ENCODE data around the gene ARL3.

Gene ARL3

DNA sequence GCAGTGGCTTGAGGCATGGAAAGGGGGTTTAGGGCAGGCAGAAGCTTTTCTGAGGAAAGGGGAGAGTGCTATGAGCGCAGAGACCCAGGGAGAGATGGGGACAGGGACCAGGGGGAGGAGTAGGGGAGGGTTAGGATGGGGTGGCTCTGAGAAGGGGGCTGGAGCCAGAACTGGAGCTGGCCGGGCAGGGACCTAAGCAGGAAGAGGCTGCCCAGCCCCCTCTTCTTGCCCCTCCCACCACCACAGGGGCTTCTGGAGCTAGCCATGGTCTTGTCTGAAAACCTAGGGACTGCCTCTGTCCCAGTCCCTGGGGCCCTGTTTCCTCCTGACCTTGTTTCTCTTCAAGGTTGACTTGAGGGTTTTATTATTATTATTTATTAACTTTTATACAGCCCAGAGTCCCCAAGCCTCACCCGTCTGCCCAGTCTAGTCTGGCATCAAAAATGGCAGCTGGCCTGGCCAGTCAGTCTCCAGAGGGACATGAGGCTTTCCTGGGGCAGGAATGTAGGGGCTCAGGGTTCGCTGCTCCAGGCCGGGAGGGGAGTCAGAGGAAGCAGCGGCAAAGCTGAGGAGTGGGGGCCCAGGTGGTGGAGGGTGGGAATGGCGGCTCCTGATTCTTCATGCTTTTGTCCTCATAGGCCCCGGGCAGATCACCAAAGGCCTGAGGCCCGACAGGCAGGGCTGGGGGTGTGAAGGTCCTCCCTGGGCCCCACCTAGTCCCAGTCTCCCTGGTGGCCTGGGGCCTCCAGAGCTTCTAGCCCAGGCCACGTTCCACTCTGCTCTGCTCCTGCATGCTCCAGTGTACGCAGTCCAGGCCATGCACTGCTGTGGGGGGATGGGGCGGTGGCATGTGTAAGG is 64.2 kb downstream of the ARL3 start:
- no peak for DNase-seq

DNA sequence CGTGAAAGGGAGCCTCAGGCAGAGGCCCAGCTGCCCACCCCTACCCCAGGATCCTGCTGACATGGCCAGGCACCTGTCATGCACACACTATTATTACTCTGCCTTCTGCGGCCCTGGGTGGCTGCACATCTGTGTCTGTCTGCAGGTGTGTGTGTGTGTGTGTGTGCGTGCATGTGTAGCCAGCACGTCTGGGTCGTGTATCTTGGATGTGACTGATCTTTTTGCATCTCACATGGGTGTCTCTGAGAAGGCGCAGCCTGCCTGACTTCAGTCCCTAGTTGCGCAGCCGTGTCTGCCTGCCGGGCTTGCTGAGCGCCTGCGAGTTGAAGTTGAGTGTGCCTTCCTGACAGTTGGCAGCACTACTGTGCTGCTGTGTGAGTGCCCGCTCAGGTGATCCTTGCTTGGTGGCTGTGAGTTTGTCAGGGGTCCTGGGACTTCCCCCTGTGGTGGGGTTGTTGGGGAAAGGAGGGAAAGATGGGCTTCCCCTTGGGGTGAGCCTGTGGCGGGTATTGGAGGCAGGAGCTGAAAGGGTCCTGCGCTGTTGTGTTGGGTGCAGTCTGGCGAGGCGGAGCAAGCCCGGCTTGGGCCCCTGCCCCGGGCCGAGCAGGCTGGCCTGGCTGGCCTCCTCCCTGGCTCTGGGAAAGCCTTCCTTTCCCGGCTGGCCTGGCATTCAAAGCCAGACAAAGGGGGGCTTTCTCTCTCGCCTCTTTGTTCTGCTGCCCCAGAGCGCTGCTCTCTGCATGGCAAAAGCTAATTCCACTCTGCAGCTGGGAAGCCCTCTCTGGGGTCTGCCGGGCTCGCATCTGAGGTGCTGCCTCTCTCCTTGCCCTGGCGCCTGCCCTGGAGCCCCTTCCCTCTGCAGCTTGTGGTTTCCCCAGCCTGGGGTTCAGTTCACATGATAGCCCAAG is 65.1 kb downstream of the ARL3 start:
- DNase-seq: peak; percentile 51

DNA sequence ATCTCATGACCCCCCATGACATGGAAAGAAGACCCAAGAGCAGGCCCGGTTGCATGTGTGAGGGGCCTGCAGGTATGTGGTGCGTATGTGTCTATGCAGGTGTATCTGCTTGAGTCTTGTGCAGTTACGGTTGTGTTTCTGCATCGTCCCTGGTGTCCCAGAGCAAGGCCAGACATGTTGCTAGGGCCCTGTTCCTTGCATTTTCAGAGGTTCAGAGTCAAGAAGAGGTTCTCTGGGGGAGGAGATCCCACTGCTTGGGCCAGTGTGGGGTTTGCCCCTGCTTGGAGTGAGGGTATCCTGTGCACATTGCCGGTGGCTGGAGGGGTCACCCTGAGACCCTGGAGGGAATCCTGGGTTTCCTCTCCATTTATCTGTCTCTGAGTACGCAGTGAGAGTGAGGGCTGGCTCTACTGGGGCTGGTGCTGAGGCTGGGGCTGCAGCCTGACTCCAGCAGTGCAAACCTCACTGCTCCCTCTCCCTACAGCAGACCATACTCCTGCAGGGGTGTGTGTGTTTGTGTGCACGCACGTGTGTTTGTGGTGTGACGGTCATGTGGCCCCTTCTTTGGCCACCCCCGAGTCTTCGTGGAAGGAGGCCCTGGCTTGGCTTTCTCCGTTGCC is 65.8 kb downstream of the ARL3 start:
- DNase-seq: no peak

GRCh38 chr10:102647443-102648268 is 66.5 kb downstream of the ARL3 start:
- no peak for DNase-seq

- DNase-seq: peak; percentile 70
Observed at GRCh38 chr10:102646610-102647442, 67.4 kb downstream of the ARL3 start.

- DNase-seq: peak; percentile 84
Observed at GRCh38 chr10:102645741-102646609, 68.2 kb downstream of the ARL3 start.

- peak; percentile 57 for DNase-seq
Observed at GRCh38 chr10:102645388-102645740, 68.8 kb downstream of the ARL3 start.

DNA sequence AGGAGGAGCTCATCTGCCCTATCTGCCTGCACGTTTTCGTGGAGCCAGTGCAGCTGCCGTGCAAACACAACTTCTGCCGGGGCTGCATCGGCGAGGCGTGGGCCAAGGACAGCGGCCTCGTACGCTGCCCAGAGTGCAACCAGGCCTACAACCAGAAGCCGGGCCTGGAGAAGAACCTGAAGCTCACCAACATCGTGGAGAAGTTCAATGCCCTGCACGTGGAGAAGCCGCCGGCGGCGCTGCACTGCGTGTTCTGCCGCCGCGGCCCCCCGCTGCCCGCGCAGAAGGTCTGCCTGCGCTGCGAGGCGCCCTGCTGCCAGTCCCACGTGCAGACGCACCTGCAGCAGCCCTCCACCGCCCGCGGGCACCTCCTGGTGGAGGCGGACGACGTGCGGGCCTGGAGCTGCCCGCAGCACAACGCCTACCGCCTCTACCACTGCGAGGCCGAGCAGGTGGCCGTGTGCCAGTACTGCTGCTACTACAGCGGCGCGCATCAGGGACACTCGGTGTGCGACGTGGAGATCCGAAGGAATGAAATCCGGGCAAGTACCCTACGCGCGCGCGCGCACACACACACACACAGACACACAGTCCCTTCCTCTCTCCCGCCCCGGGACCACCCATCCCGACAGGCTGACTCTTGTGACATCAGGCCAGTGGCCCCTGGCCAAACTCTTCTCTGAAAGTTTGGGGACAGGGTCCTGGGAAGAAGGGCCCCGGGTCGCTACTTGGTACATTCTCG is 69.4 kb downstream of the ARL3 start:
- DNase-seq: peak; percentile 81

- DNase-seq: peak; percentile 70
Observed at GRCh38 chr10:102644066-102644645, 70.0 kb downstream of the ARL3 start, which contains the start of gene TRIM8. TSS of gene TRIM8 (plus strand) at chr10:102644479. CDS start at chr10:102644618, 139 bp downstream.

GRCh38 chr10:102643336-102644065 is 70.7 kb downstream of the ARL3 start:
- no peak for DNase-seq

GRCh38 chr10:102642736-102643335 is 71.4 kb downstream of the ARL3 start:
- DNase-seq: peak; percentile 62

- peak; percentile 98 for DNase-seq
Observed at GRCh38 chr10:102641880-102642735, 72.1 kb downstream of the ARL3 start.

DNA sequence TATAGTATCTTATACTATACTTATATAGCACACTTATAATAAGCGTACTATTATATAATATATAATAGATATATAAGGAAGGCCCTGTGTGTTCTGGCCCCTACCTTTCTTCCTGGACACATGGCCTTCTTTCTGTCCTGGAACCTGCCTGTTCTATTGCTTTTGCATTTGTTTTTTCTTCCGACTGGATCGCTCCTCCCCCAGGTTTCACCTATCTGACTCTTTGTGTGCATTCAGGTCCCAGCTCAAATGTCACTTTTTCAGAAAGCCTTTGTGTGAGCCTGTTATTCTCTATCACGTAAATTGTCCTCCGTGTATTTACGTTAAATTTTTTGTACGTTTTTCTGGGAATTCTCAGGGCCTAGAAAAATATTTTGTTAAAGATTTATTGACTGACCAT is 72.8 kb downstream of the ARL3 start:
- no peak for DNase-seq

DNA sequence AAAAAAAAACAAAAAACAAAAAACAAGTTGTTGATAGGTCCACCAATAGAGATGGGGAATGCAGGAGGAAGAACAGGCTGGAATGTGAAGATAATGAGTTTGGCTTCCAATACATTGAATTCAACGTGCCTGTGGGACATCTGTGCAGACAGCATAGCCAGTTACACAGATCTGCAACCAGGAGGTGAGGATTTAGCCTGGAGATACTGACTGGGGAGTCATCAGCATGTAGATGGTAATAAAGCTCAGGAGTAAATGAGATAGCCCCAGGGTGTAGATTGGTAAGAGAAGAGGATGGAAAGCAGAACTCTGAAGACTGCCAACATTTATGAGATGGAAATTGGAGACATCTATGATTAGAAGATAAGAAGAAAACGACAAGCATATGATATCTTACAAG is 74.7 kb downstream of the ARL3 start:
- no peak for DNase-seq

GRCh38 chr10:102635377-102635776 is 78.8 kb downstream of the ARL3 start:
- DNase-seq: no peak

GRCh38 chr10:102634686-102635085 is 79.5 kb downstream of the ARL3 start:
- DNase-seq: no peak

DNA sequence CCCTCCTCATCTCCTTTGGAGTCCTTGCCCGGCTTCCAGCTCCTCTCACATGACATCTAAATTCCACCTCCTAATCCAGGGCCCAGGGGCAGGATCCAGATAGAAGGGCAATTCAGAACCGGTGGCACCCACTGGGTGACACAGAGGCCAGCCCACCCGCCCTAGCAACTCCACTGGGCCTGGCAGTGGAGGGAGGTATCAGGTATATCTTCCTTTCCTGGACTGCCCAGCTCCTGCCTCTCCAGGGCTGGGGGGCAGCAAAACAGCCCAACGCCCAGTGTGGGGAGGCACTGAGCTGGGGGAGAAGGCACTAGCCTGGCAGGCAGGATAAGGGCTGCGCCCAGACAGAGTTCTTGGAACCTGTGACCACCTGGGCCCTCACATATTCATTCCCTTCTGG is 80.3 kb downstream of the ARL3 start:
- DNase-seq: no peak
